ENCODE results near the gene INPP4B.

Gene INPP4B

DNA sequence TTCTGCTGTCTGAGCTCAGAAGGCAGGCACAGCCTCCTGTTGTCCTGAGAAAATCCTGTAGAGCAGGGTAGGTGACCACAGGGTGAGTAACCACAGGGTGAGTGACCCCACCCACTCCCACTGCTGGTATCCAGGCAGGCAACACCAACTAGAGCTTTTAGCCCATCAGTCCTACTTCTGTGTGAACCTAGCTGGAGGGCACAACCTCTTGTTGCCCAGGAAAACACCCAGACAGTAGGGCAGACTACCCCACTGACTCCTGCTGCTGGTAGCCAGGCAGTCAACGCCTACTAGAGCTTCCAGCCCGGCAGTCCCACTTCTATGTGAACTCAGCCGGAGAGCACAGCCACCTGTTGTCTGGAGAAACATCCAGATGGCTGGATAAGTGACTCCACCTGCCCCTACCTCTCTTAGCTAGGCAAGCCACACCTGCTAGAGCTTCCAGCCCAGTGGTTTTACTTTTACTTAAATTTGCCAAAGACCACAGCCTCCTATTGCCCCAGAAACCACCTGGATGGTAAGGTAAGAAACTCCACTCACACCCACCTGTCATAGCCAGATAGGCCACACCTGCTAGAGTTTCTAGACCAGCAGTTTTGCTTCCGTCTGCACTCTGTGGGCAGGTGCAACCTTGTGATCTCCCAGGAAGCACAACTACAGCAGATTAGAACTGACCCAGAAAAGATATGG lies 371.6 kb downstream of the INPP4B start:
- H3K4me3 ChIP-seq (ENCODE audit: low read depth, low read length) = no peak overlapping the region
- no peak overlapping the region for H3K27ac ChIP-seq
- no peaks in the 10 kb centered on the region for H3K36me3 ChIP-seq (ENCODE audit: control insufficient read depth, insufficient read depth, low read length)
- TF ChIP-seq CTCF (IDR thresholded peaks at IDR 0.05) = no peak
- H3K79me2 ChIP-seq = no peaks in the 10 kb centered on the region
- H3K4me2 ChIP-seq (ENCODE audit: low read length) = no peak overlapping the region
- H2AFZ ChIP-seq = no peak overlapping the region
- H3K9me3 ChIP-seq (ENCODE audit: control insufficient read depth, low read length) = no peaks in the 10 kb centered on the region
- no peaks in the 10 kb centered on the region for H3K4me1 ChIP-seq
- H3K27me3 ChIP-seq (ENCODE audit: control insufficient read depth, insufficient read depth, low read length) = no peaks in the 10 kb centered on the region
- H3K9ac ChIP-seq = no peak overlapping the region

- no peak overlapping the region for H3K4me3 ChIP-seq (ENCODE audit: low read depth, low read length)
- no peaks in the 10 kb centered on the region for H3K4me1 ChIP-seq
- H3K4me2 ChIP-seq (ENCODE audit: low read length) = no peak overlapping the region
- TF ChIP-seq CTCF (IDR thresholded peaks at IDR 0.05) = no peak
- H3K9me3 ChIP-seq (ENCODE audit: control insufficient read depth, low read length) = no peaks in the 10 kb centered on the region
- H2AFZ ChIP-seq = no peak overlapping the region
- H3K79me2 ChIP-seq = no peaks in the 10 kb centered on the region
- H3K27ac ChIP-seq = no peak overlapping the region
- no peak overlapping the region for H3K9ac ChIP-seq
- no peaks in the 10 kb centered on the region for H3K27me3 ChIP-seq (ENCODE audit: control insufficient read depth, insufficient read depth, low read length)
- no peaks in the 10 kb centered on the region for H3K36me3 ChIP-seq (ENCODE audit: control insufficient read depth, insufficient read depth, low read length)
Observed at GRCh38 chr4:142473960-142474338, 372.2 kb downstream of the INPP4B start.

GRCh38 chr4:142473218-142473959 lies 372.7 kb downstream of the INPP4B start:
- Histone ChIP-seq H3K9ac (no peak overlapping the region), H3K4me3 (ENCODE audit: low read depth, low read length) (no peak overlapping the region), H3K79me2 (no peaks in the 10 kb centered on the region), H3K36me3 (ENCODE audit: control insufficient read depth, insufficient read depth, low read length) (no peaks in the 10 kb centered on the region), H3K9me3 (ENCODE audit: control insufficient read depth, low read length) (no peaks in the 10 kb centered on the region), H3K4me1 (no peaks in the 10 kb centered on the region), H2AFZ (no peak overlapping the region), H3K27ac (no peak overlapping the region), H3K27me3 (ENCODE audit: control insufficient read depth, insufficient read depth, low read length) (no peaks in the 10 kb centered on the region), H3K4me2 (ENCODE audit: low read length) (no peak overlapping the region)
- TF ChIP-seq CTCF (IDR thresholded peaks at IDR 0.05) = no peak

- Histone ChIP-seq H3K27me3 (ENCODE audit: control insufficient read depth, insufficient read depth, low read length) (no peaks in the 10 kb centered on the region), H3K27ac (no peak overlapping the region), H3K9me3 (ENCODE audit: control insufficient read depth, low read length) (no peaks in the 10 kb centered on the region), H3K4me3 (ENCODE audit: low read depth, low read length) (no peak overlapping the region), H3K79me2 (no peaks in the 10 kb centered on the region), H3K36me3 (ENCODE audit: control insufficient read depth, insufficient read depth, low read length) (no peaks in the 10 kb centered on the region), H3K9ac (no peak overlapping the region), H3K4me1 (no peaks in the 10 kb centered on the region), H2AFZ (no peak overlapping the region), H3K4me2 (ENCODE audit: low read length) (no peak overlapping the region)
- TF ChIP-seq CTCF (IDR thresholded peaks at IDR 0.05) = no peak
Observed at GRCh38 chr4:142467088-142467487, 379.0 kb downstream of the INPP4B start.

Measured in parathyroid adenoma (tissue), 2 donors.